ENCODE results near the gene NFIX. TPM values are rescaled to one million over a fixed set of nuclear protein-coding genes. Genes with fewer than 3 reads are reported as not detected.

The NFIX gene
- total RNA-seq, 2 experiments from 2014 or later = 6.3 to 8.7 TPM

GRCh38 chr19:13007292-13008045 lies 12.2 kb downstream of the NFIX start:
- Mint-ChIP-seq H3K4me1 (peaks cover 6% of the 10 kb centered on the region), H3K27ac (no peak overlapping the region)

GRCh38 chr19:13008926-13009787 lies 13.9 kb downstream of the NFIX start:
- Mint-ChIP-seq H3K36me3 (no peaks in the 10 kb centered on the region), H3K4me3 (no peak overlapping the region), H3K27me3 (peaks cover 54% of the 10 kb centered on the region), H3K4me1 (peaks cover 22% of the 10 kb centered on the region), H3K27ac (no peak overlapping the region), H3K9me3 (peaks cover 1% of the 10 kb centered on the region)
- DNase-seq = no peak

More at GRCh38 chr19:13007292-13008045, 12.2 kb downstream of the NFIX start:
- Mint-ChIP-seq H3K27me3 (peaks cover 39% of the 10 kb centered on the region), H3K4me3 (no peak overlapping the region), H3K9me3 (peaks cover 1% of the 10 kb centered on the region), H3K36me3 (no peaks in the 10 kb centered on the region)
- DNase-seq = no peak

- no peak overlapping the region for H3K4me3 Mint-ChIP-seq
- H3K27me3 Mint-ChIP-seq = peaks cover 64% of the 10 kb centered on the region
- H3K27ac Mint-ChIP-seq = no peak overlapping the region
- H3K9me3 Mint-ChIP-seq = peaks cover 1% of the 10 kb centered on the region
- peaks cover 29% of the 10 kb centered on the region for H3K4me1 Mint-ChIP-seq
- no peak for DNase-seq
- H3K36me3 Mint-ChIP-seq = peaks cover 2% of the 10 kb centered on the region
These were observed 15.0 kb downstream of the NFIX start for GRCh38 chr19:13010038-13010991.

- peaks cover 68% of the 10 kb centered on the region for H3K27me3 Mint-ChIP-seq
These were observed 15.8 kb downstream of the NFIX start for GRCh38 chr19:13010992-13011652.

GRCh38 chr19:13011653-13012389 lies 16.5 kb downstream of the NFIX start:
- H3K27me3 Mint-ChIP-seq = peaks cover 74% of the 10 kb centered on the region
- peak; percentile 50 for DNase-seq
- H3K9me3 Mint-ChIP-seq = peaks cover 1% of the 10 kb centered on the region
- H3K36me3 Mint-ChIP-seq = peaks cover 2% of the 10 kb centered on the region
- peak overlapping the region; percentile 20 for H3K27ac Mint-ChIP-seq
- peak overlapping the region; percentile 3 for H3K4me3 Mint-ChIP-seq
- H3K4me1 Mint-ChIP-seq = peaks cover 29% of the 10 kb centered on the region

More at GRCh38 chr19:13010992-13011652, 15.8 kb downstream of the NFIX start:
- H3K4me3 Mint-ChIP-seq = peak overlapping the region; percentile 3
- H3K9me3 Mint-ChIP-seq = peaks cover 1% of the 10 kb centered on the region
- no peak overlapping the region for H3K27ac Mint-ChIP-seq
- peaks cover 29% of the 10 kb centered on the region for H3K4me1 Mint-ChIP-seq
- DNase-seq = no peak
- peaks cover 2% of the 10 kb centered on the region for H3K36me3 Mint-ChIP-seq

GRCh38 chr19:13012390-13012689 lies 17.1 kb downstream of the NFIX start:
- H3K27me3 Mint-ChIP-seq = peaks cover 77% of the 10 kb centered on the region
- peaks cover 2% of the 10 kb centered on the region for H3K36me3 Mint-ChIP-seq
- H3K4me3 Mint-ChIP-seq = peak overlapping the region; percentile 81

GRCh38 chr19:13012690-13013608 lies 17.7 kb downstream of the NFIX start:
- H3K4me1 Mint-ChIP-seq = peaks cover 29% of the 10 kb centered on the region
- DNase-seq = peak; percentile 60
- peaks cover 2% of the 10 kb centered on the region for H3K36me3 Mint-ChIP-seq
- peak overlapping the region; percentile 81 for H3K4me3 Mint-ChIP-seq
- peaks cover 1% of the 10 kb centered on the region for H3K9me3 Mint-ChIP-seq
- H3K27me3 Mint-ChIP-seq = peaks cover 78% of the 10 kb centered on the region
- peak overlapping the region; percentile 94 for H3K27ac Mint-ChIP-seq

More at GRCh38 chr19:13012390-13012689, 17.1 kb downstream of the NFIX start:
- no peak for DNase-seq
- Mint-ChIP-seq H3K27ac (peak overlapping the region; percentile 94), H3K9me3 (peaks cover 1% of the 10 kb centered on the region), H3K4me1 (peaks cover 29% of the 10 kb centered on the region)

GRCh38 chr19:13013649-13014048 lies 18.4 kb downstream of the NFIX start:
- peaks cover 1% of the 10 kb centered on the region for H3K9me3 Mint-ChIP-seq
- peaks cover 29% of the 10 kb centered on the region for H3K4me1 Mint-ChIP-seq
- peak overlapping the region; percentile 20 for H3K27ac Mint-ChIP-seq
- DNase-seq = no peak
- H3K4me3 Mint-ChIP-seq = peak overlapping the region; percentile 74
- H3K36me3 Mint-ChIP-seq = peaks cover 2% of the 10 kb centered on the region
- H3K27me3 Mint-ChIP-seq = peaks cover 77% of the 10 kb centered on the region

GRCh38 chr19:13014101-13014920 lies 19.0 kb downstream of the NFIX start:
- DNase-seq = no peak
- Mint-ChIP-seq H3K27ac (peak overlapping the region; percentile 20), H3K27me3 (peaks cover 73% of the 10 kb centered on the region)

GRCh38 chr19:13014921-13015280 lies 19.6 kb downstream of the NFIX start:
- Mint-ChIP-seq H3K27me3 (peaks cover 70% of the 10 kb centered on the region), H3K27ac (no peak overlapping the region), H3K36me3 (peaks cover 2% of the 10 kb centered on the region), H3K4me3 (no peak overlapping the region), H3K4me1 (peaks cover 29% of the 10 kb centered on the region), H3K9me3 (peaks cover 1% of the 10 kb centered on the region)
- no peak for DNase-seq

More at GRCh38 chr19:13014101-13014920, 19.0 kb downstream of the NFIX start:
- Mint-ChIP-seq H3K4me3 (peak overlapping the region; percentile 74), H3K4me1 (peaks cover 29% of the 10 kb centered on the region), H3K36me3 (peaks cover 2% of the 10 kb centered on the region), H3K9me3 (peaks cover 1% of the 10 kb centered on the region)

- Mint-ChIP-seq H3K36me3 (peaks cover 2% of the 10 kb centered on the region), H3K4me1 (peaks cover 26% of the 10 kb centered on the region), H3K27me3 (peaks cover 65% of the 10 kb centered on the region), H3K9me3 (peaks cover 1% of the 10 kb centered on the region), H3K4me3 (no peak overlapping the region), H3K27ac (no peak overlapping the region)
- no peak for DNase-seq
These were observed 20.3 kb downstream of the NFIX start for GRCh38 chr19:13015361-13016223.

Measured in activated naive CD8-positive, alpha-beta T cell treated with anti-CD3 and anti-CD28 coated beads for 36 hours (primary cell).